CD4-positive, alpha-beta T cell (primary cell): ENCODE measurements around the gene PTPA. TPM values are rescaled to one million over a fixed set of nuclear protein-coding genes. Genes with fewer than 3 reads are reported as not detected.

Experiments
- ATAC-seq: fragments of 200-7000 bp; cut with Tn5 transposase; one replicate; pipeline ENCODE4 v1.10.0; 2022; ENCODE audit warnings: mild to moderate bottlenecking; ENCODE audit not compliant: poor library complexity
- CTCF ChIA-PET: fragments of 350-600 bp; sonication (Branson Sonifier 250); formaldehyde crosslinking; loops from one replicate; lab custom pipeline; 2021; ENCODE audit warnings: antibody characterized with exemption, inconsistent platforms; lab: Charles Lee
- POLR2A ChIA-PET: fragments of 350-600 bp; sonication (Branson Sonifier 250); formaldehyde crosslinking; loops from one replicate; lab custom pipeline; 2021; ENCODE audit warnings: antibody characterized with exemption, inconsistent platforms; lab: Charles Lee
- DNase-seq, 14 experiments: peaks; one replicate each; pipeline ENCODE4 v3.0.0-alpha.2; 2013 to 2020; ENCODE audit warnings: mixed read lengths in 2 of 14
- H3K27ac ChIP-seq, 2 donors: one replicate each; pipeline versions ENCODE4 v1.5.1 to v1.7.0; 2013; ENCODE audit warnings: low read length in 2 of 2, low read depth in 1 of 2, mild to moderate bottlenecking in 1 of 2
- H3K27me3 ChIP-seq, 2 experiments: 1 replicate in 1 of 2; 2 replicates in 1 of 2; pipeline versions ENCODE4 v1.6.1 to v1.7.0; 2013; ENCODE audit warnings: low read length in 2 of 2, control low read depth in 1 of 2, mild to moderate bottlenecking in 1 of 2, moderate library complexity in 1 of 2; ENCODE audit not compliant: insufficient read depth in 2 of 2, control insufficient read depth in 1 of 2
- H3K36me3 ChIP-seq: one replicate; pipeline ENCODE4 v1.6.1; 2013; ENCODE audit warnings: low read length, control low read depth; ENCODE audit not compliant: insufficient read depth
- H3K4me1 ChIP-seq: one replicate; pipeline ENCODE4 v1.6.1; 2013; ENCODE audit warnings: low read length, control low read depth; ENCODE audit not compliant: insufficient read depth
- H3K4me3 ChIP-seq: one replicate; pipeline ENCODE4 v1.5.1; 2013; ENCODE audit warnings: mild to moderate bottlenecking, low read length, moderate library complexity
- H3K9me3 ChIP-seq, 2 experiments: 1 replicate in 1 of 2; 2 replicates in 1 of 2; pipeline versions ENCODE4 v1.6.1 to v1.7.0; 2013; ENCODE audit warnings: low read length in 2 of 2, mild to moderate bottlenecking in 2 of 2, control low read depth in 1 of 2, moderate library complexity in 1 of 2; ENCODE audit not compliant: control insufficient read depth in 1 of 2, insufficient read depth in 1 of 2
- H3K27ac Mint-ChIP-seq: one replicate; pipeline ENCODE4 v1.8.0; 2020; ENCODE audit warnings: mixed read lengths
- H3K27me3 Mint-ChIP-seq: one replicate; pipeline ENCODE4 v1.8.0; 2021; ENCODE audit warnings: mixed read lengths
- H3K36me3 Mint-ChIP-seq: one replicate; pipeline ENCODE4 v1.8.0; 2021; ENCODE audit warnings: low read depth, mixed read lengths
- H3K4me1 Mint-ChIP-seq: one replicate; pipeline ENCODE4 v1.8.0; 2021; ENCODE audit warnings: low read depth, mixed read lengths
- H3K4me3 Mint-ChIP-seq: one replicate; pipeline ENCODE4 v1.8.0; 2020; ENCODE audit warnings: mild to moderate bottlenecking, mixed read lengths
- H3K9me3 Mint-ChIP-seq: one replicate; pipeline ENCODE4 v1.8.0; 2020; ENCODE audit warnings: mixed read lengths
- intact Hi-C, 2 experiments: fragments of 100-400 bp; cut with DNase I in 1 of 2; cut with micrococcal nuclease in 1 of 2; formaldehyde crosslinking; loops; one replicate each; pipeline versions ENCODE4 v1.15.1 to v1.9.0; 2023 to 2025; cut with DNase I, micrococcal nuclease
- total RNA-seq, 174 experiments: library from RNA in 2 of 174; stranded (reverse) in 2 of 174; gene quantifications; one replicate each; pipeline ENCODE4 v1.2.3 and lab custom pipeline; 2021 to 2026
- TF ChIP-seq, protein P1 (sequence below): fragments of 200-600 bp; IDR thresholded peaks from one replicate; pipeline ENCODE4 v1.8.0; 2022; ENCODE audit warnings: antibody characterized with exemption, mild to moderate bottlenecking

The PTPA gene
- total RNA-seq, 2 experiments from 2014 or later = 21.6 to 23.3 TPM

DNA sequence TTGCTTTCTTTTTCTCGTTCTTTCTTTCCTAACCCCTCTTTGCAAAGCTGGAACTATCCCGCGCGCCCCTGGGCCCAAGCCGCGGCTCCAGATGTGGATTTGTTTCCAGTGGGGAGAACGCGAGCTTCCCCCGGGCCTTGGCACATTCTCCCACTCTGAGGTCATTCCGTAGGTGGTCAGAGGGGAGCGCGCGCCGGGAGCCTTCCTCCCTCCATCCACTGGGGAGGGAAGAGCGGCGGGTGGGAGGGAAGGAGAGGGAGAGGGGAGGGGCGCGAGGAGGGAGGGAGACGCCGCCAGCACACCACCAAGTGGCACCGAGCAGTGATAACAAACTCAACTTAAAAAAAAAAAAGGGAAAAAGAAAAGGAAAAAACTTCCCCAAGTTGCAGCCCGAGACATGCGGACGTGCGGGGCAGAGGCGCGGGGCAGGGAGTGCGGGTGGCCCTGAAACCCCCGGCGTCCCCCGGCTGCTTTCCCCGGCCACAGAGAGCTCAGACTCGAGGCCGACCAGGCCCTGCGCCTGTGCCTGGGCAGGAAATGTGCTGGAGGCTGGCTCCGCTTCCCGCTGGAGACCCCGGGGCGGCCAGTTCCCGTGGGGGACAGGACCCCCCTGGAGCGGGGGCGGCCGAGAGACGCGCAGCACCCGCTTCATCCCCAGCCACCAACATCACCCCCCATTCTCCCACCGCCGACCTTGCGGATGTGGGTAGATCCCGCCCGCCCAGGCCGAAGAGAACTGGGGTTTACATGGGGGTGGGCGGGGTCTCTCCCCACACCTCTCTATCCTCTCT lies 63.7 kb downstream of the PTPA start:
- peaks cover 0 to 8% of the 10 kb centered on the region in 2 experiments for H3K27me3 ChIP-seq
- ATAC-seq = no peak
- peak overlapping the region; percentile 75 for H3K4me3 ChIP-seq
- H3K27ac Mint-ChIP-seq = peak overlapping the region; percentile 67
- ChIA-PET CTCF (interaction anchor here (1.1 to 5.5 kb wide), 13 partner anchors 9 to 450 kb away, joined by 3 to 25 read pairs (median 6); no protein-coding TSS in a partner anchor), POLR2A (interaction anchor here (1.0 to 5.6 kb wide), 10 partner anchors 32 to 450 kb away, joined by 3 to 112 read pairs (median 5); partner anchors contain the start of gene NTMT1)
- intact Hi-C loops = loop anchor here (1.0 to 10.0 kb wide), 11 partner anchors 33 to 452 kb away; partner anchors contain the start of gene NTMT1 (in 1 of the 2)
- H3K27me3 Mint-ChIP-seq = peaks cover 4% of the 10 kb centered on the region
- H3K36me3 Mint-ChIP-seq = no peaks in the 10 kb centered on the region
- no peaks in the 10 kb centered on the region for H3K9me3 Mint-ChIP-seq
- H3K4me1 ChIP-seq = peaks cover 47% of the 10 kb centered on the region
- no peaks in the 10 kb centered on the region for H3K36me3 ChIP-seq
- TF ChIP-seq, protein P1, sequence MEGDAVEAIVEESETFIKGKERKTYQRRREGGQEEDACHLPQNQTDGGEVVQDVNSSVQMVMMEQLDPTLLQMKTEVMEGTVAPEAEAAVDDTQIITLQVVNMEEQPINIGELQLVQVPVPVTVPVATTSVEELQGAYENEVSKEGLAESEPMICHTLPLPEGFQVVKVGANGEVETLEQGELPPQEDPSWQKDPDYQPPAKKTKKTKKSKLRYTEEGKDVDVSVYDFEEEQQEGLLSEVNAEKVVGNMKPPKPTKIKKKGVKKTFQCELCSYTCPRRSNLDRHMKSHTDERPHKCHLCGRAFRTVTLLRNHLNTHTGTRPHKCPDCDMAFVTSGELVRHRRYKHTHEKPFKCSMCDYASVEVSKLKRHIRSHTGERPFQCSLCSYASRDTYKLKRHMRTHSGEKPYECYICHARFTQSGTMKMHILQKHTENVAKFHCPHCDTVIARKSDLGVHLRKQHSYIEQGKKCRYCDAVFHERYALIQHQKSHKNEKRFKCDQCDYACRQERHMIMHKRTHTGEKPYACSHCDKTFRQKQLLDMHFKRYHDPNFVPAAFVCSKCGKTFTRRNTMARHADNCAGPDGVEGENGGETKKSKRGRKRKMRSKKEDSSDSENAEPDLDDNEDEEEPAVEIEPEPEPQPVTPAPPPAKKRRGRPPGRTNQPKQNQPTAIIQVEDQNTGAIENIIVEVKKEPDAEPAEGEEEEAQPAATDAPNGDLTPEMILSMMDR = no peak
- peak overlapping the region; percentile 95 for H3K4me3 Mint-ChIP-seq
- no peak overlapping the region for H3K27ac ChIP-seq
- H3K9me3 ChIP-seq = no peaks in the 10 kb centered on the region
- H3K4me1 Mint-ChIP-seq = peaks cover 7% of the 10 kb centered on the region
- DNase-seq = peak in 8 of 14 experiments; percentile 8 to 59 (median 42)

GRCh38 chr9:129175515-129175824 lies 64.3 kb downstream of the PTPA start:
- TF ChIP-seq, protein P1 = no peak
- peaks cover 47% of the 10 kb centered on the region for H3K4me1 ChIP-seq
- H3K9me3 ChIP-seq = no peaks in the 10 kb centered on the region
- H3K27ac ChIP-seq = no peak overlapping the region
- ChIA-PET POLR2A (interaction anchor here (1.0 to 5.6 kb wide), 4 partner anchors 35 to 450 kb away, joined by 4 to 112 read pairs (median 12); partner anchors contain the start of gene NTMT1), CTCF (interaction anchor here (1.5 to 5.5 kb wide), 4 partner anchors 33 to 436 kb away, joined by 4 to 25 read pairs (median 20); no protein-coding TSS in a partner anchor)
- DNase-seq (no peak), ATAC-seq (no peak)
- H3K9me3 Mint-ChIP-seq = no peaks in the 10 kb centered on the region
- no peaks in the 10 kb centered on the region for H3K36me3 ChIP-seq
- peak overlapping the region; percentile 95 for H3K4me3 Mint-ChIP-seq
- peaks cover 0 to 8% of the 10 kb centered on the region in 2 experiments for H3K27me3 ChIP-seq
- H3K27me3 Mint-ChIP-seq = peaks cover 4% of the 10 kb centered on the region
- H3K36me3 Mint-ChIP-seq = no peaks in the 10 kb centered on the region
- intact Hi-C loops = loop anchor here (2.0 to 10.0 kb wide), 8 partner anchors 33 to 452 kb away; partner anchors contain the start of gene NTMT1 (in 1 of the 2)
- peak overlapping the region; percentile 67 for H3K27ac Mint-ChIP-seq
- peak overlapping the region; percentile 75 for H3K4me3 ChIP-seq
- H3K4me1 Mint-ChIP-seq = peaks cover 7% of the 10 kb centered on the region

GRCh38 chr9:129175825-129176633 lies 64.8 kb downstream of the PTPA start:
- Mint-ChIP-seq H3K27ac (peak overlapping the region; percentile 67), H3K27me3 (peaks cover 4% of the 10 kb centered on the region), H3K9me3 (no peaks in the 10 kb centered on the region), H3K4me1 (peaks cover 7% of the 10 kb centered on the region), H3K36me3 (no peaks in the 10 kb centered on the region), H3K4me3 (peak overlapping the region; percentile 95)
- H3K4me3 ChIP-seq = peak overlapping the region; percentile 75
- H3K36me3 ChIP-seq = no peaks in the 10 kb centered on the region
- POLR2A ChIA-PET = interaction anchor here (0.6 to 5.6 kb wide), 6 partner anchors 36 to 449 kb away, joined by 3 to 112 read pairs (median 4); partner anchors contain the start of gene NTMT1
- DNase-seq (peak in 11 of 14 experiments; percentile 10 to 75 (median 39)), ATAC-seq (peak; percentile 5)
- intact Hi-C loops = loop anchor here (2.0 to 10.0 kb wide), 9 partner anchors 27 to 451 kb away; partner anchors contain the start of gene NTMT1 (in 1 of the 2)
- H3K27ac ChIP-seq = no peak overlapping the region
- CTCF ChIA-PET = interaction anchor here (1.5 to 5.5 kb wide), 3 partner anchors 34 to 435 kb away, joined by 4 to 25 read pairs (median 17); no protein-coding TSS in a partner anchor
- peaks cover 47% of the 10 kb centered on the region for H3K4me1 ChIP-seq
- TF ChIP-seq, protein P1 = no peak
- H3K9me3 ChIP-seq = no peaks in the 10 kb centered on the region
- peaks cover 0 to 8% of the 10 kb centered on the region in 2 experiments for H3K27me3 ChIP-seq
